ENCODE measurements around the gene FAM170B.

DNA sequence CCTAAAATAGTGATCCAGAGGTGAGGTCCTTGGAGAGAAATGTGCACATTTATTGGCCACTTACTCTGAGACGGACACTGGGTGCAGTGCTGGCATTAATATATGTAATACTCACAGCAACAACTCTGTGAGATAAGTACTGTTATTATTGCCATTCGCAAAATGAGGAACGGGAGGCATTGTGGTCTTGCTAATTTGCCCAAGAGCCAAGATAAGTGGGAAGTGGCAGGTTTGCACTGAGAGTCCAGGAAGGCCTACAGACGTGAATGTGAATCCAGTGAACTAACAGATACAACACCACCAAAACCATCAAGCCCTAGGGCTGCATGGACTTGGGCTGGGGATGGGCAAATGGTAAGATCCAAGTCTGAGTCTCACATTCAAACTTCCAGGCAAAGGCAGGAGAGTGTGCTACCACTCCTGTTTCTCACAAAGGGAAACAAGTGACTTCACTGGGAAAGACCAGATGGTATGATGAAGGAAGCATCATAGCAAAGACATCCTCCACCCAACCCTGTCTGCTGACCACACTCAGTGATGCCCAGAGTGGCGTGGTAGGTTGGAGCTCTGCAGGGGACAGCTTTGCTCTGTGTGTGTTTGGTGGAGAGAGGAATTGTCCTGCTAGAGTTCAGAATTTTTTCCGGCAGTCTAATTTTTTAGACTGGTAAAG is 35.1 kb upstream of the FAM170B start:
- TF ChIP-seq SP1 (CRISPR knock-in tag; IDR thresholded peaks at IDR 0.05), result no peak
- no peak for TF ChIP-seq POLR2A (conservative IDR thresholded peaks at IDR 0.05)
- TF ChIP-seq, protein P1, sequence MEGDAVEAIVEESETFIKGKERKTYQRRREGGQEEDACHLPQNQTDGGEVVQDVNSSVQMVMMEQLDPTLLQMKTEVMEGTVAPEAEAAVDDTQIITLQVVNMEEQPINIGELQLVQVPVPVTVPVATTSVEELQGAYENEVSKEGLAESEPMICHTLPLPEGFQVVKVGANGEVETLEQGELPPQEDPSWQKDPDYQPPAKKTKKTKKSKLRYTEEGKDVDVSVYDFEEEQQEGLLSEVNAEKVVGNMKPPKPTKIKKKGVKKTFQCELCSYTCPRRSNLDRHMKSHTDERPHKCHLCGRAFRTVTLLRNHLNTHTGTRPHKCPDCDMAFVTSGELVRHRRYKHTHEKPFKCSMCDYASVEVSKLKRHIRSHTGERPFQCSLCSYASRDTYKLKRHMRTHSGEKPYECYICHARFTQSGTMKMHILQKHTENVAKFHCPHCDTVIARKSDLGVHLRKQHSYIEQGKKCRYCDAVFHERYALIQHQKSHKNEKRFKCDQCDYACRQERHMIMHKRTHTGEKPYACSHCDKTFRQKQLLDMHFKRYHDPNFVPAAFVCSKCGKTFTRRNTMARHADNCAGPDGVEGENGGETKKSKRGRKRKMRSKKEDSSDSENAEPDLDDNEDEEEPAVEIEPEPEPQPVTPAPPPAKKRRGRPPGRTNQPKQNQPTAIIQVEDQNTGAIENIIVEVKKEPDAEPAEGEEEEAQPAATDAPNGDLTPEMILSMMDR (IDR thresholded peaks at IDR 0.05 in 2 of 3, conservative IDR thresholded peaks at IDR 0.05 in 1 of 3; ENCODE audit: insufficient read depth in 2 of 3, low read depth in 1 of 3, low read length in 3 of 3), result no peak
- TF ChIP-seq, protein P2, sequence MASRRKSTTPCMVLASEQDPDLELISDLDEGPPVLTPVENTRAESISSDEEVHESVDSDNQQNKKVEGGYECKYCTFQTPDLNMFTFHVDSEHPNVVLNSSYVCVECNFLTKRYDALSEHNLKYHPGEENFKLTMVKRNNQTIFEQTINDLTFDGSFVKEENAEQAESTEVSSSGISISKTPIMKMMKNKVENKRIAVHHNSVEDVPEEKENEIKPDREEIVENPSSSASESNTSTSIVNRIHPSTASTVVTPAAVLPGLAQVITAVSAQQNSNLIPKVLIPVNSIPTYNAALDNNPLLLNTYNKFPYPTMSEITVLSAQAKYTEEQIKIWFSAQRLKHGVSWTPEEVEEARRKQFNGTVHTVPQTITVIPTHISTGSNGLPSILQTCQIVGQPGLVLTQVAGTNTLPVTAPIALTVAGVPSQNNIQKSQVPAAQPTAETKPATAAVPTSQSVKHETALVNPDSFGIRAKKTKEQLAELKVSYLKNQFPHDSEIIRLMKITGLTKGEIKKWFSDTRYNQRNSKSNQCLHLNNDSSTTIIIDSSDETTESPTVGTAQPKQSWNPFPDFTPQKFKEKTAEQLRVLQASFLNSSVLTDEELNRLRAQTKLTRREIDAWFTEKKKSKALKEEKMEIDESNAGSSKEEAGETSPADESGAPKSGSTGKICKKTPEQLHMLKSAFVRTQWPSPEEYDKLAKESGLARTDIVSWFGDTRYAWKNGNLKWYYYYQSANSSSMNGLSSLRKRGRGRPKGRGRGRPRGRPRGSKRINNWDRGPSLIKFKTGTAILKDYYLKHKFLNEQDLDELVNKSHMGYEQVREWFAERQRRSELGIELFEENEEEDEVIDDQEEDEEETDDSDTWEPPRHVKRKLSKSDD (conservative IDR thresholded peaks at IDR 0.05; ENCODE audit: low read length), result no peak

Measured in K562 (cell line).